HG03565 (cell line): Measurements from ENCODE around the gene QKI.
"Not testable (repeated sequence)": the region's sequence is repeated elsewhere in the genome, so short reads cannot be mapped to it uniquely, and the experiment has no call there.

Experiments used
- ATAC-seq: cut with Tn5 transposase; IDR thresholded peaks from one replicate; pipeline ENCODE4 v1.9.1; 2021; ENCODE audit warnings: mild to moderate bottlenecking, moderate library complexity; ENCODE audit not compliant: unreplicated experiment

Gene QKI

DNA sequence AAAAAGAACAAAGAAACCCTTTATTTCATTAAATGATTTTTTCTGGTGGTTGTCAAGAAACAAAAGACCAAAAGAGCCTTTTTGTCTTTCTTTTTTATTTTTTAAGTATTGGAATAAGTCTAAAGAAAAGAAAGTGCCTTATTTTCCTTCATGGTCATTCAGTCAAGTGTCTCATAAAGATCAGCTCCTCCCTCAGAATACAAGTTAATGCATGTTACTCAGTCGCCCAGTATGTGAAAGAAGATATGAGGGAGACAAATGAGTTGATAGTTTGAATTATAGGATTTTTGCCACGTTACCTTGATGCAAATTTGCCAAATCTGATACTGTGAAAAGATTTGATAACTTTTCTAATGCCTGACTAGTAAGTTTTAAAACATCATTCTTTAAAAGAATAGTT, 157.2 kb downstream of the QKI start:
- ATAC-seq = no peak

DNA sequence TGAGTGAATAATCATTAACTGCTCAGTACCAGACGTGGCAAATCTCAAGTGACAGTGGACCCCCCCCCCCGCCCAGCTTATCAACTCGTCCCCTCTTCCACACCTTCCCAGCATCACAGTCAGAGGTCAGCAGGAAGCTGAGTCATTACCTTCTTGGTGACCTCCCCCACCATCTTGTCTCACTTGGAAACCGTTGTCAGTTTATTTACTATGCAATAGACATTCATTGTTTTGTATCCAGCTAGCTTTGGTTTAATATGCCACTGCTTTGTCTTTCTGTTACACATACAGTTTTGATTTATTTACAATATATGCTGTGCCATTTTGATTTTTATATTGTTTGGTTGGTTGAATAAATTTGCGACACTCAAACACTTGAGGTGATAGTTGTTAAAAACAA, 158.1 kb downstream of the QKI start:
- ATAC-seq = no peak

DNA sequence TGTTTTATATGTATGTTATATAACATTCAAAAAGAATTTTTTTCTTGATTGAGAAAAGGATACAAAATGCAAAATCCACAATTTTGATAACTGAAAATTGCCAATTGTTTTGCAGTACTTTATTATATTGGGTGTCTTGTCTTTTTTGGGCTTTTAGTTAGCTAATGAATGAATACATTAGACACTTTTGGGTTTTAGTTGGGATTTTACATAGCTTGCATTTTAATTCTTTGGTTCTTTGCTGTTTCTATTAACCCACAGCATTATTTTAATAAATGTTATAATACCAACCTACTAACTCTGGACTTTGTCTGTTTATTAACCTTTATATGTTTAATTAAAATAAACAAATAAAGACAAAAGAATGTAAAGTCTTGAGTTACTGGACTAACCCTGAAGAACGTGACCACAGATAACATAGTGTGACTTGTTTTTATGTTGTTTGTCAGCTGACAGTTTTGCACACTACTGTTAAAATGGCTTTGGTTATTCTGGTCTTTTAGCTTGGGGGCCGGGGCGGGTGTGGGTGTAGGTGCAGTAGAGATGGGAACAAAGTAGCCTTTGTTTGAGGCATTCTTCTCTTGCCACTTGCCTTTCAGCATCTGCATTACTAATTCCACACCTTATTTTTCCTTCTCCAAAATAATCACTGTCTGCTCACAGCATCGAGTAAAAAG, 159.1 kb downstream of the QKI start:
- no peak for ATAC-seq

DNA sequence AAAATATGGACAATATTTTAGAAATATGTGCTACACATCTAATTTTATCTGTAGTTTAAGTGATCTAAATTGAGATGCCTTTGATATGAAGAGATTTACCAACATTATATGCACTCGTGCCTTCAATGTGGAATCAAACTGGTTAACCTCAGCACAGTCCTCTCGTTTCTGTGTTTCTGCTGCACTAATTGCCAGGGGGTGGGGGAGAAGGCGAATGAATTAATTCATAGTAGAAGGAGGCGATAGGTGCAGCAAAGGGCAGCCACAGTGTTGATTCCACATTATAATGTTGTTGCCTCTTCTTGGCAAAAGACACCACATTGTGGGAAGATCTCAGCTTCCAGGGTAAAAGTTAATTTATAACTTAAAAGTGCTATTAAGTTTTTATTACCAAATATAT, 161.6 kb downstream of the QKI start:
- ATAC-seq = no peak

DNA sequence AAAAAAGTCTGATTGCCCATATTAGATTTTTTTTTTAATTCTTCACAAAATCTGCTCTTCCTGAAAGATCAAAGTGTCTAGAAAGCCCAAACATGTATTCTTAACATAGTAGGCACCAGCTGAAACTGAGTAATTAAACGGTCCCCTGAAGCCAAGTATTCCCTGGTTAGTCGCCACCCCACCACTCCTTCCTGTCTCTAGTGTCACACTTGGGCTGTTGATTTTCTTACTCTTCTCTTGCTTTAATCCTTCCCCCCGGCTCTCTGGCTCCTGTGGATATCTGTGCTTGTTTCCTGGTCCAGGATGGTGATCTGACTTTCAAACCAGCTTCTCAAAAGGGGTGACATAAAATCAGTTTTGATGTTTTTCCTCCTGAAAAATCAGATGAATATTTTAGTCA, 162.9 kb downstream of the QKI start:
- no peak for ATAC-seq

DNA sequence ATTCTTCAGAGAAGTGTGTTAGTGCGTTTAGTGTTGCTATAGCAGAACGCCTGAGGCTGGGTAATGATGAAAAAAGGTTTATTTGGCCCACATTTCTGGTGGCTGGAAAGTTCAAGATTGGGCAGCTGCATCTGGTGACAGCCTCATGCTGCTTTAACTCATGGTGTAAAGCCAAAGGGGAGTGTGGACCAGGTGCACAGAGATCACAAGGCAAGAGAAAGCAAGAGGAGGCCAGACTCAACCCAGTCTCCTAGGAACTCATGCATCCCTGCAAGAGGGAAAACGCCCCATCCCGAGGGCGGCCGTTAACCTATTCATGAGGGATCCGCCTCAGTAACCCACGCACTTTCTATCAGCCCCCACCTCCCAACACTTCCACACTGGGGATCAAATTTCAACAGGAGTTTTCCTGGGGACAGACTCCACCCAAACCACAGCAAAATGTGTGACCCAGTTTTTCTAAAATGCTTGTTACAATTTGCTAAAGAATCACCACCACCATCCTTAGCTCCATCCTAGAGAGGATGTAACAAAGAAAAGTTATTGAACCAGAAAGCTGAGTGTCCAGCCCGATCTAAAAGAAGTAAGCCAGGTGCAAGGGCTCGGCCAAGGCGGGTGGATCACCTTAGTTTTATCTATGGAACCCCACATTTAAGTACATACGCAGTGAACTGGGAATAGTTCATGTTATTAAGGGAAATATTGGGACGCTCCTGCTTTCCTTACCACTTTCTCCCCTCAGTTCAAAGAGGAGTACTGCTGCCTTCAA, 164.8 kb downstream of the QKI start:
- ATAC-seq = no peak

DNA sequence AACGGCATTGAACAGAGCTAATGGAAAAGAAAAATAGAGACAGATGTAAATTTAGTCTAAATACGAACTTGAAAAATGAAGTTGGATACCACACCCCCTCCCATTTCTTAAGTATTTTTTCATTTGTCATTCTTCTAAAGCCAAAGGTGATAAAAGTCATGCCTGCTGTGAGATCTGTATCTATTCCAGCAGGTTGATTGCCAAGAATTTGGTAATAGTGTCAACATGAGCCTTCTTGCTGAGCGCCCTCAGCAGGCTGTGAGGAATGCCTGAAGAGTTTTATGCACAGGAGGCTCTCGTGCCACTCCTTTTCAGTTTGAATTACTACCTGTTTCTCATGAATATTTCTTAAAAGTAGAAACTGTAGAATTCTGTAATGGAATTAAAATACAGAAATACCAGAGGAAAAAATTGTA, 165.4 kb downstream of the QKI start:
- no peak for ATAC-seq

DNA sequence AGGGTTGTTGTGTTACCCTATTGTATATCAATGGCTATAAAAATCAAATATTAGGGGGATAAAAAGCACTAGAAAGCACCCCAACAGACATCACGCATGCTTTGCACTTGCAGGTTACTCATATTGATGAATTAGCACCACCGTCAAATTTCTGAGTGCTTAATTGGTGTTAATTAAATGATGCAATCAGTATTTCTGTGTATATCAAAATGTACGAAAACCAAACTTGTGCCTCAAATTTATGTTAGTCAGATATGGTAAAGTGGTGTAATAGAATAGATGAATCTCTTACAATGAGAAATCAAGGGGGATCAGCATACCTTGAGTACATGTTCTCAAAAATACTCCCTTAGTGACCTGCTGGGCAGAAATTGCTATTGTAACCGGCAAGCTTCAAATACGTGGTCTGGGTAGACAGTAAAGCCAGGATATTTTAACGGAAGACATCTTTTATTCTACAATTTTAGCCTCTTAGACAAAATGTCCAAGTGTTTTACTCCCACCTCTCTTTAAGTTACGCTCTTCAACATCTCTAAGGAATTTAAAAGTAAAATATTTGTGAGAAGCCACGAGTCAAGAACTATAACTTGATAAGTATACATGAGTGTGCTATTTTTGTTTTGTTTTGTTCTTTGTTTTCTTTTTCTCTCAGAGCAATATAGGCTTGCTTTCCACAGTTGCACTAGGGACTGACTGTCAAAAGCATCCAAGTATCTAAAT, 166.0 kb downstream of the QKI start:
- no peak for ATAC-seq

DNA sequence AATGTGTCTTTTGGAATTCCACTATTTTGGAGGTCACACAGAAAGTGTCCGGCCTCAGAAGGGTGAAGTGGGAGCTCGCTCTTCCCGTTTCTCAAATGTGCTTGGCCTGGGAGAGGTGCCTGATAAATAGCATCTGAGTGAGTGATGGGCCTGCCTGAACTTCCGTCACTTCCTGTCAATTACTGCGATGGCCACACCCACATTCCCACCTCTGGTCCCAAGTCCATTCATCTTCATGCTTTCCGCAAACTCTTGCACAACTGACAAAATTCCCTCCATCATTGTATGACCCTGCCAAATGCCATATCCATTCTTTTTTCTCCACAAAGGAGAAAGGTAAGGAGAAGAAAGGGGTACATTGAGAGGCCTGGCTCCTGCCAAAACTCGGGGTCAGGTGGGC, 169.0 kb downstream of the QKI start:
- ATAC-seq = no peak

DNA sequence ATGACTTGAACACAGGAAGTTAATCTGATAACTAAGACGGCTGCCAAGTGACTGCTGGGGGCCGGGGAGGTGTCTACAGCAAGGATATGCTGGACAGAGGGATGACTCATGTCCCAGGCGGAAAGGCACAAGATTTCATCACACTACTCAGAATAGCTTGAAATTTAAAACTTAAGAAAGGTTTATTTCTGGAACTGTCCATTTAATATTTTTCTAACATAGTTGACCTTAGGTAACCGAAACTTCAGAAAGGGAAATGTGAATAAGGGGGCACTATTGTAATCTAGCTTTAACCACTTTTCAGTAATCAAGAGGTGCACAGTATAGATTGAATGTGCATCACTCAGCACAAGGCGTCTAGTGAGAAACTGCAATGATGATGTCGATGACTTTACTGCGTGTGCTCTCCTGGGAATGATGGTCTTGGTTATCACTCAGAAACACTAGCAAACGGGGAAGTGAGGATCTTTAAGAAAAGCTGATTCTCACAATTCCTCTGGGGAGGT, 171.5 kb downstream of the QKI start:
- no peak for ATAC-seq

DNA sequence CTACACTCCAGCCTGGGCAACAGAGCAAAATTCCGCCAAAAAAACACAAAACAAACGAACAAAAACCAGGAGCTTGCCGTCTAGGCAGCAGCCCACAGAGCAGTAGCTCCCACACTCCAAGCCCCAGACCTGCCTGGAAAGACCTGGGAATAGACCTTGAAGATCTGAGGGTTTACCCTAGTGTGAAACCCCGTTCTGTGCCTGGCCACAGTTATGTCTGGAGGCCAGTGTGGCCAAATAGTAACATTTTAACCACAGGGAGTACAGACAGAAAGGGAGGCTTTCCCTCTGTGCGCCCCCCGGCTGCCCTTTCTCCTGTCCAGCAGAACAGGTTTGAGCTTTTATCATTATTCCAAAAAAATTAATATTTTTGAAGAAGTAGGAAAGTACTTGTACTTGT, 172.4 kb downstream of the QKI start:
- no peak for ATAC-seq

DNA sequence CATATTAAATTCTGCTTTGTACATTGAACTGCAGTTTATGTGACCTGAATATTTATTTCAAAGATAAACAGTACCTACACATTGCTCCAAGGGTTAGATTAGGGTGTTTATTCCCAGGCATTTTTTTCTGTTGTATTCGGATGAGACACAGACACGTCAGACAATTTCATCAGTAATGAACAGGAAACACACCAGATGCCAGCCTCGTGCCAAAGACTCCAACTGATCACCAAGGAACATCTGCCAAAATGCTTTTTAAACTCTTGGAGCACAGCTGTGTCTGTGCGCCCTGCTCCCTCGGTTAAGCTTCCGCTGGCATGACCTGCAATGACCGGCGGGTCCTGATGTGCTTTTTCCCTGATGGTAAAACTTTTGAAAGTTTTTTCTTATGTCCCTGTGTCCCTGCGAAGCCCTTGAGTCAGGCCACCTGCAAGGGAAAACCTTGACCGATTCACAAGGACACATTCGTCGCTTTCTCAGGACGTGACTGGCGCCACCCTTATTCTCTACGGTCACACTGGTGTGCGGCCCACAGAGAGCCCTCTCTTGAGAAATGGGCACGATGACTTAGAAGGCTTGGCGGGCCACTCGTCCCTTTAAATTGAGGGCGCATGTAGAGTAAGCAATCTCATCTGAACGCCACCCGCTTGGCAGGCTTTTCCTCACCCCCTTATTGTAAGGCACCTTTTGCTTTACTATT, 173.9 kb downstream of the QKI start:
- ATAC-seq = no peak

DNA sequence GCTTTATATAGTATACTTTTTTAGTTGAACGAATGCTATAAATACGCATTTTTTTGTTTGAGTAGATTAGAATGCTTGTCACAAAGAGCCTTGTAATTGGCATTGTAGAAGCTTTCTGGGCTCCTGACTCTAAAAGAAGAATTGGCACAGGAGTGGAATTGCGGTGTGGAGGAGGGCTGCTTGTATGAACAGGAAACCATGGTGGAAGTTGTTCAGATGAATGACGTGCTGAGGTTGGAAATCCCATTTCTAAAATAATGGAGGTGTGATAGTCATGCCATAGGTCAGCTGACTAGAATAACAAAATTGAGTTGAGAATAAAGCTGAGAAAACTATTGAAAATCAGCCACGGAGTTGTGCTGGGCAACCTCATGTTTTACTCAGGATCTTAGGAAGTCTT, 174.9 kb downstream of the QKI start:
- ATAC-seq = no peak

DNA sequence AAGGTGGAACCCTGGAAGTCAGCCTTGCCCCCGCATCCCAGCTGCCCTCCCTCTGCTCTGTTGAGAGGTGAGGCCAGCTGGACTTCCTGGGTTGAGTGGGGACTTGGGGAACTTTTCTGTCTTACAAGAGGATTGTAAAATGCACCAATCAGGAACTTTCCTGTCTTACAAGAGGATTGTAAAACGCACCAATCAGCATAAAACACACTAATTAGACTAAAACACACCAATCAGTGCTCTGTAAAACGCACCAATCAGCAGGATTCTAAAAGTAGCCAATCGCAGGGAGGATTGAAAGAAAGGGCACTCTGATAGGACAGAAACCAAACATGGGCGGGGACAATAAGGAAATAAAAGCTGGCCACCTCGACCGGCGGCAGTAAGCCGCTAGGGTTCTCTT, 175.6 kb downstream of the QKI start:
- not testable (repeated sequence) for ATAC-seq

DNA sequence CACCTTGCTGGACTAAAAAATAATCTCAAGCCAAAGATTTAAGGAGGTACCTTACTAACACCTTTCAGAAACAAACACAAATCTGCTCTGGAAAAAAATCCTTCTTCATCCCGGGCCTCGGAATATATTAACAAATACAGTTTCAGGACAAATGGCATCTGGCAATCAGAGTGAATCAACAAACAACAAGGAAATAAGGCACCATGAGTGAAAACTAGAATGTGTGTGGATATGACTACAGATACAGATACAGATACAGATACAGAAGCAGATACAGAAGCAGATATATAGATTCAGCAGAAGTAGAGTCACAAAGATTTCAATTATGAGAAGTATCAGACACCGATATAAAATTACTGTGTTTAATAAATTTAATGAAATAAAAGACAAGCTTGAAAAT, 178.4 kb downstream of the QKI start:
- no peak for ATAC-seq

DNA sequence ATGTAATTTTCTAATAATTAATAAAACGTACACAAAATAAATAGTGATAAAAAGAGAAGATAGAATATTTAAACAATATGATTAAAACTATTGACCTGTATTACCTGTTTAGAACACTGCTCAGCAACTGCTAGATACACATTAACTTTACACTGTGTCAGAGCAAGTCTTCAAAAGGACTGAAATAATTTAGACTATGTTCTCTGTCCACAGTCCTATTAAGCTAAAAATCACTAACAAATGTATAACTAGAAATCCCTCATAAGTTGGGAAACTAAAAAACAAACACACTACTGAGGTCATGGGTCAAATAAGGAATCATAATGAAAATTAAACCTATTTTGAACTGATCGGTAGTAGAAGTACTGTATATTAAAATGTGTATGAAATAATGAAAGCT, 181.7 kb downstream of the QKI start:
- ATAC-seq = no peak

DNA sequence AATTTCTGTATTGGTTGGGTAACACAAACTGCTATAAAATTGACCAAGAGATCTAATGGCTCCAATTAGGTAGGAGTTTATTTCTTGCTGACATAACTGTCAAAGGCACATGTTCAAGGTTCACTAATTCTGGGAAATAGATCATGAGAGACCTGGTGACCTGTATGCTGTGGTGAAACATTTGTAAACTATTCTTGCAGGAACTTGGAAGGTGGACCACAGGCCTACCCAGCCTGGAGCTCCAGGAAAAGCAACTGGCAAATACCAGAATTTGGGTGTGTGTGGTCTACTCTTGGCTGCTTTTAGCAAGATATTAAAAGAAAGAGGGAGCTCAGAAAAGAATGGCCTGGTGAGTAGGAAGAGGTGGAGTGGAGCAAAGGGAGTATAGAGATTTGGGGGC, 184.6 kb downstream of the QKI start:
- ATAC-seq = no peak

DNA sequence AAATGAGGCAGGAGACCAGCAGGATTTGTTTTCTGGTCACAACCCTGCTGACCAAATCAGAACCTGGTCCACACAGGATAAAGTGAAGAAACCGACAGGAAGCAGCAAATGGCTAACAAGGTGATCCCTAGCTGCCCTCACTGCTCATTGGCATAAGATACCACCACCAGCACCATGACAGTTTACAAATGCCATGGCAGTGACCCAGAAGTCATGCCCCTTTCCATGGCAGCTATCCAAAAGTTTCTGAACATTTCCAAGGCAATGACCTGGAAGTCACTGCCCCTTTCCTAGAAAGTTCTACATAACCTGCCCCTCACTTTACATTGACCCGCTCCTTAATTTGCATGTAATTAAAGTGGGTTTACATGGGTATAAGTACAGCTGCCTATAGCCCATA, 185.2 kb downstream of the QKI start:
- no peak for ATAC-seq

DNA sequence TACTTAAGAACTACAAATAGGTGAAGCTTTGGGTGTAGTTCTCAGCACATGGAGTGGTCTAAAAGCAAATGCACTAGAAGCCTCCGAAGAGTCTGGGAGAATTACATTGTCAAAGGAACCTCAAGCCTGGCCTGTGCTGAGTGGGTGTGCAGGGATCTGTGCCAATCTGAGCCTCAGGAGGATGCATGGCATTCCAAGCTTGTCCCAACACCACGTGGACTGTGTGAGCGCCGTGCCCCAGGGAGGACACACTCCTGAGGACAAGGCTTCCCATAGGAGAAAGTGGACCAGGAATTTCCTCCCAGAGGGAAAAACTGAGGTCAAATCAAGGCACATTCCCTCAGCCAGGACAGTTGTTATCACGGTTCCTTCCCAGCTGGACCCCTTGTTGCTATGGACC, 185.8 kb downstream of the QKI start:
- no peak for ATAC-seq

DNA sequence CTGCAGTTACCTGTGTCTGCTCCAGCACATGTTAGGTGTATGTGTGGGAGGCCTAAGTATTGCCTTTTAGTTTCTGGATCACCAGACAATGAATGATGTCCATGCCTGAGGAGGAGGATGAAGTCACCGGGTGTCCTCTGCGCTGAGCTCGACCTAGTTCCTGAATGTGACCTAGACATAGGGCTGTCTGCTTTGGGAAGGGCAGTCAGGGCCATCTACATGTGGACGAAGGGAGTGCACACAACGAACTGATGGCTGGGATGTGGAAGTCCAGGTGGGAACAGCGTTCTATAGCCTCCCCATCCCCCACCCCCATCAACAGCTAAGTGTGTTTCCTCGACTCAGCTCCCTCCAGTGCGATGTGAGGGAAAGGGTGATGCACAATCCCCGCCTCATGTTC, 186.3 kb downstream of the QKI start:
- ATAC-seq = no peak

DNA sequence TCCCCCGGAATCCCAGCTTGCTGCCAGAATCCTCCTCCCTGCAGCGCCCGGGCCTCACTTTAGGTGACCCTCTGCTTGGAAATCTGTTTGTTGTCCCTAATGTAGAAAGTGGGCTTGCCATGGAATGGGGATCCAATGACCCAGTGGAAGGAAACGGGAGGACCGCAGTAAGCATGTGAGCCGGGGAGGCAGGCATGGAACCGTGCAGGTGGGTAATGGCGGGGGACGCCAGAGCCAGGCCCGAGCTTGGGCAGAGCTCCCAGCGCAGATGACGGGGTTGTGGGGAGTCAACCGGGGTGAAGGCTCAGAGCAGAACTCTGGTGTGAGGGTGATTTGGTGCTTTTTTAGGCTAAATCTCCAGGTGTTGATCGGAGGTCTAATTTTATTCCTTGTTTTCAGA, 188.3 kb downstream of the QKI start:
- no peak for ATAC-seq
